Hematopoietic multipotent progenitor cell treated with erythropoietin and hydrocortisone succinate and interleukin-3 and kit ligand, for 8 days (in vitro differentiated cells): Measurements from ENCODE around the gene GPC3.

ENCODE experiments used
- DNase-seq: peaks from one replicate; pipeline ENCODE4 v3.0.0-alpha.2; 2015

The GPC3 gene

DNA sequence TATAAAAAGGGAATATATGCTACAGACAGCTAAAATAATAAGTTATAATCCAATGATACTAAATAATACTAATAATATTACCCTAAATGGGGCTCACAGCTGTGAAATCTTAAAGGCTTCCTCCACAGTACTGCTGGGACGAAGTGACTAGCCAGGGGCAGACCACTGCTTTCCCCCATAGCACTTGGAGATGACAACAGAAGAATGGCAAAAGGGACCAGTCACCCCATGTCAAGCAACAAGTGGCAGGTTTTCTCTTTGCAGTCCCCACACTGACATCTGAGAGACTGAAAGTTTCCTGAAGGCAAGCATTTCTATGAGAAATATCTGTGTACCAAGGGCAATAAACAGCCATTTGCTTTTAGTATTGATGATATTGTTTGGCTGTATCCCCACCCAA is 396.6 kb downstream of the GPC3 start:
- no peak for DNase-seq

DNA sequence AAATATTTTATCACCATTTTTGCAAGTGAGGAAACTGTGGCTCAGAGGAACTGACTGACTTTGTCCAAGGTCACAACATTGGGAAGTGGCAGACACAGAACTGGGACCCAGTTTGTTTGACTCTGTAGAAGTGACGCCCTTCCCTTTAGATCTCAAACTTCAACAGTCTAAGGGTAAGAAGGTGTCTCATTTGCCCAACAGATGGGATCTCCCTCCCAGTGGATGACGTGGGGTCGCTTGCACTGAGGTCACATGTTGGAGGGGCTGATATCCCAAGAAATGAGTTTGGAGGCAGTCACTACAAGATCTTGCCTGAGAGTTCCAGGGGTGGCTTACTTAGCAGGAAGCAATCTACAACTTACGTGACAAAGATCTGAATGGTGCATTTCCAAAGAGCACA is 397.6 kb downstream of the GPC3 start:
- DNase-seq, result no peak

DNA sequence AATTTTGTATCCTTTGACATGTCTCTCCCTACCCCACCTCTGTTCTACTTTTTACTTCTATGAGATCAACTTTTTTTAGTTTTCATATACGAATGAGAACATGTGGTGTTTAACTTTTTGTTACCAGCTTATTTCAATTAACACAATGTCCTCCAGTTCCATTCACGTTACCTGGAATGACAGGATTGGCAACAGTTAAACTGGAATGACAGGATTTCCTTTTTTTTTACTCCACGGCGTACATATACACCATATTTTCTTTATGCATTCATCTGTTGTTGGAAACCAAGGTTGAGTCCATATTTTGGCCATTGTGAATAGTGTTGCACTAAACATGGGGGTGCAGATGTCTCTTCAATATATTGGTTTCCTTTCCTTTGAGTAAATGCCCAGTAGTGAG is 398.3 kb downstream of the GPC3 start:
- no peak for DNase-seq

DNA sequence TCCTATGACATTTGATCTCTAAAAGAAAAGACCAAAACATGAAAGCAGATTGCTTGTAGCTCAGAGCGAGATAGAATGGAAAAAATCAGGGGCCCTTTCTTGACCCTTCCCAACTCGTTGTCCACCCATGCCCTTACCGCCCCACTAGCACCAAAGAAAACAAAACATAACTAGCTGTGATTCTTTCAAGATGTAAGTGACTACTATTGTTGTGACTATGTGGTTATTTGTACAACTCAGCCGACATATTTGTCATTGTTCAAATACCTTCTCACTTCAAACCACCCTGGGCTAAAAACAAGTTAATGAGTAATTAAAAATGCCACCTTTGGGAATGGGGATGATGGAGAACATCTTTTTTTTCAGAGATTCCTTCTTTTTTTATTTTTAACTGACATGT is 399.0 kb downstream of the GPC3 start:
- no peak for DNase-seq

DNA sequence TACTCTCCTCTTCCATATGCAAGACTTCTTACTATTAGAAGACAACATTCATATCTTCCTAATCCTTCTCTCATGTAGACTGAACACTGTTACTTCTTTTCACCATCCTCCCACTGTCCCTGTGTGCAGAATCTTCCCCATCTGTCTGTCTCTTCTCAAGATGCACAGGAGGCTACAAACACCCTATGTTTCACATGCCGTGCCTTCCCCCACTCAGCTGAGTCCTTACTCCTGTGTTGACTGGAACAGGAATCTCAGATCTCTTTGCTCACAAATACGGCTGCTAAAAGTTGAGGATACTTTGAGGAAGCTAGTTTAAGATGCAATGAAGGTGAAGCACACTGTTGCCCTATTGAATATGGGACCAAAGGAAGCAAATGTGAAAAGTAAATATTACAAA is 401.6 kb downstream of the GPC3 start:
- no peak for DNase-seq

DNA sequence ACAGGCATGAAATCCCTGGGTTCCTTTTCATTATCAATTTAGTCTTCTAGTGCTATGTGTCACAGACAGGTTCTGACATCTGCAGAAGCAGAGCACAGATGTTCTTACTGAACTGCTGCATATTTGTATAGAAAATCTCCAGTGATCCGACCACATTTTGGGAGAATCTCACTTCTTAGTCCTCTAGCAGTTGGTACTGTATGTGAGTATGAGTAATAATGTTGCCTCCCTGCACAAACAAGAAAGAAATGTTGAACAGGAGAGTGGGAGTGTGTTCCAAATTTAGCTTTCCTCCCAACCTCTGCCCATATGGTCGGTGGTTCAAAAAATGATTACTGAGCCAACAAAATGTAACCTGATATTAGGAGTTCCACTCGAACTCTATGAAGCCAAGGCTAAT is 404.8 kb downstream of the GPC3 start:
- DNase-seq, result no peak

DNA sequence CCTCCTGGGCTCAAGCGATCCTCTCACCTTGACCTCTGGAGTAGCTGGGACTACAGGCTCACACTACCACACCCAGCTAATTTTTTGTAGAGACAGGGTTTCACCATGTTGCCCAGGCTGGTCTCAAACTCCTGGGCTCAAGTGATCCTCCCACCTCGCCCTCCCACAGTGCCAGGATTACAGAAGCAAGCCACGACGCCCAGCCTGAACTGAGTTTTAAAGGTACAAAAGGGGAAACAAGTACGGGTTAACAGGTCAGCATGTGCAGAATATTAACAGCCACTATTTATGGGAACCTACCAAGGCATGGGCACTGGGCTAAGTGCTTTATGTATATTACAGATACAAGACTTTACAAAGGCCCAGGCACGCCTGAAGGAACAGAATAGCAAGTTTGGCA is 405.8 kb downstream of the GPC3 start:
- no peak for DNase-seq

DNA sequence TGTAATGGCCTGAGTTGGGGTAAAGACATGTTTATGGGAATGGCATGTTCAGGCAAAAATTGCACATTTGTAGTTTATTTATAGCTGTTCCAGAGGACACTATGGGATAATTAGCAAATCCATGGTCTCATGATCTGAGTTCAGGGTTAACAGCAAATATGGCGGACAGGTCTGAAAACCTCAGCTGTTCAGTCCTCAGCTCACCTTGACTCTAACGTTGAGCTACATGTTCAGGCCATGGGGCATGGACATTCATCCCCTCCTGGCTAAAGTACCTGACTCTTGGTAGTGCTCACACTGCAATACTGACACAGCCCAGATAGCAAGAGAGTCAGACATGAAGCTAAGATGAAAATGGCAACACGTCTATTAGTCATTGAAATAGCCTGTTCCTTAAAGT is 408.5 kb downstream of the GPC3 start:
- DNase-seq, result no peak

DNA sequence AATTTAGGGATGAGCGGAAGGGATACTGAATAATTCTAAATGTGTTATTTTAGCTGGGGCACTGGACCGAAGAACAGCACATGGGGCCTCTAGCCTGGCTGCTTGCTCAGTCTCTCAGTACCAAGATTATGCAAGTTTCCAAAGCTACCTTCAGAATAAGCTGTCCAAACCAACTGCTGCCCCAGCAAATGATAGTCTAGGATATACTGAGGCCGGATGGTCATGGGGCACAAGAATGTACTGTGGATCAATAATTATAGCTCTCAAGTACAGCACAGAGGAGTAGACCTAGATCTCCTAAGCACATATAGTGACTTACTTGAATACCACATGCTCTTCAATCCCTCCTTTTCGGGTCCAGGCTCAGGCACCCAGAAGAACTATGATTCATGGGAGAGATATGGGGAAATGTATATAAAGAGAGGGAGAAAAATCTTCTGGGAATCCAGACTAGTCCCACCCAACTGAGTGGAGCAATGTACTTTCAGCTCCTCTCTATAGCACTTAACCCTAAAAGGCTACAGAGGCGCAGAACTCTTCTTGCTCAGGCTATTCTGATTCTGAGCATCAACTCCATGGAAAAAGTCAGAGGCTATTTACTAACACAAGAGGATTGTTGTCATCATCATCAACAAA is 409.8 kb downstream of the GPC3 start:
- DNase-seq, result no peak

DNA sequence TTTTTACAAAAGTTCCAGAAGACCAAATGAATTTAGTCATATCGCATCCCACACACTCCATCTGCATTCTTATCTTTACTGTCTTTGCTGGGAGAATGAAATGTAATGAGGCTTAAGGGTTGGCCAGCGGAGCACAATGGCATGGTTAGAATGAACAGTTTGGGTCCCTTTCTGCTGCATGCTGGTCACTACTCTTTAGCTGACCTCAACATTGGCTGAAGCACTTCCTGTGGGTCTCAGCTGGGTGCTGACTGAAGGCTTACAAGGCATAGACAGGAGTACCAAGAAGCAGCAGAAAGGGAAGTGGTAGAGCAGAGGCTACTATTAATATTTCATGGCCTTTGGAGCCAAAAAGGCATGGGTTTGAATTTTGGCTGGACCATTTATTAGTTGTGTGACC is 410.7 kb downstream of the GPC3 start:
- no peak for DNase-seq

DNA sequence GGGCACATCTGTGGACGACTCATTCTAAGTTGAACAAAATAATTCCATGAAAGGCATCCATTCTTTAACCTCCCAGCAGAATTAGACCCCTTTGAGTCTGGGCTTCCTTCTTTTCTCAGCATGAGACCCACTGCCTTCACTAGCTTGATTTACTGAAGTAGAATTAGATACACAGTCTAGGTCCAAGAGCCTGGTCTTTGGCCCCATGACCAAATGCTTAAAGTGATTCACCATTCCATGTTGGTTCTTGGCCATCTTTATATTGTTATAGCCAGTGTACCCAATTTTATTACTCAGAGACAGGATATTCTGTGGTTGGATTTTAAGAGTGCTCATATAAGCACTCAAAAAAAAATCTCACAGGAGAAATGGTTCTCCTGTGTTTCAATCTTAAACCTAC is 414.8 kb downstream of the GPC3 start:
- no peak for DNase-seq

DNA sequence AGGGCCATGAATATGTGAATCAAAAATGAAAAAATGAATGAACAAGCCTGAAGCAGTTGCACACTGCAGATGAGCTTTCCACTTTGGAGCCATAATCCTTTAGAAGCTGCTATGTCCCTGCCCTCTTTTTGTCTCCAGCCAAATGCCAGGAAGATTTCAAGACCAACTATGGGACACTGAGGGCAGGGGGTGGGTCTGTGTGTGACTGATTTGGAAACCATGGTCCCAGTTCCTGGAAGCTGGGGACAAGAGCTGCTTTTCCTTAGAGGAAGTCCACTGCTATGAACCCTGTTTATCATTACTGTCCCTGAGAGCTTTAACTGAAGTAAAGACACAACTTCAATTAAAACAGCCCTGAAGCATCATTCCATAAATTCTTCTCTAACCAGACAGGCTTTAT is 416.2 kb downstream of the GPC3 start:
- DNase-seq, result no peak

DNA sequence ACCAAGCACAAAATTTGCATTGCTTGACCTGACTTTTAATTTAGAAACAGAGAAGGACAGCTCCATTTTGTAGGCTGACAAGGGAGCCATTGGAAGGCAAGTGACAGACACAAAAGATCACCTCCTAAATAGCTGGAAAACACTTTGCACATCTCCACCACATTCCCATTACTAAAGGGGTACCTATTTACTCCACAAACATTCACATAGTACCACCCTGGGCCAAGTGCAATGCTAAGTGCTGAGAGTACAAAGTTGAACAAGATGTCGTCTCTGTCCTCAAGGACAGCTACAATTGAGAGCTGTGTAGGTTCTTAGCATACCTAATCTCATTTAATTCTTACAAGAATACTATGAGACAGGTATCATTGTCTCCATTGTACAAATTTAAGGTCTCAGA is 417.3 kb downstream of the GPC3 start:
- no peak for DNase-seq

DNA sequence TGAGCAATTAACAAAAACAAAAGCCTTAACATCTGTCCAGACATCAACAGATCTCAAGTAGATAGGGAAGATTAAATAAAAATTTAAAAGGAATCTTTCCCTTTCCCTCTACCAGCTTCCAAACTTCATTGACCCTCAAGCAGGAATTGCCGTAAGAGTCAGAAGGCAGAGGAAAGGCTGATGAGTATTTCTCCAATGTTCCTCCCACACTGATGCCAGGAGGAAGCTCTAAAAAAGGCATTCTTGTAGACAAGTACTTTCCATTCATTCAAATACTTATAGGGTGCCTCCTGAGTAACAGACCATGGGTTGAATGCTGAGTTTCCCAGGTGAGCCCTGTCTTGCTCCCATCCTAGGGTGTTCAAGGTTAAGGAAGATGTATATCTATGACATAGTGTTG is 418.5 kb downstream of the GPC3 start:
- DNase-seq, result no peak

DNA sequence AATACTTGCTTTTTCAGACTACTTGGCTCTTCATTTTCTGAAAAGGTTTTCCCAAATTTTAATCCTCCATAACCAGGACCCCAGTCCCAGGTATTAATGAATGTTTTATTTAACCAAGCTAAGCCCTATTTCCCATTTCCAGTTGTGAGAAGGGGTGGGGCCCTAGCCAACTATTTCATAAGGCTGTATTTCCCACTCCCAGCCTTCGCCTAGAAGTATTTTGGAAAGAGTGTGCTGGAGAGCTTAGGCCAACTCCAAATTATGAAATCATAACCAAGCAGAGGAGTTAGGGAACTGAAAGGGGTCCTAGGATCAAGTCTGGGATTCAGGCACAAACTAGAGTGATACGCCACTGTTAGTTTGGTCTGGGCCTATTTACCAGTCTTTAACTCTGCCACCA is 421.7 kb downstream of the GPC3 start:
- DNase-seq, result no peak

DNA sequence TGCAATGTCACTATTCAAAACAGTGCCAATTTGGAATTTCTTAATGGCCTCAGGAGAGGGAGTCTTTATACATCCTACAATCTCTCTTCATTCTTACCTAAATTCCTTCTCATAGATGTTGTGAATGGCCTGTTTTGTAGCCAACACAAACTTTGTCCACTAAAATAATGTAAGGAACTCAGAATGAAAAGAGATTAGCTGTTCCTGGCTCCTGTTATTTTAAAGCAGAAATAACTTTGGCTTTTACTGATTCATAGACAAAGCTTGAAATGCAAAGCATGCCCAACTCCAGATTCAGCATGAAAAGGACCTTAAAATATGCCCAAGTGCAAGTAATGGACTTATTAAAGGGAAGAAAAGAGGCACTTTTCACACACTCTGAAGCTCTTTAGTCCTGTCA is 424.1 kb downstream of the GPC3 start:
- no peak for DNase-seq

DNA sequence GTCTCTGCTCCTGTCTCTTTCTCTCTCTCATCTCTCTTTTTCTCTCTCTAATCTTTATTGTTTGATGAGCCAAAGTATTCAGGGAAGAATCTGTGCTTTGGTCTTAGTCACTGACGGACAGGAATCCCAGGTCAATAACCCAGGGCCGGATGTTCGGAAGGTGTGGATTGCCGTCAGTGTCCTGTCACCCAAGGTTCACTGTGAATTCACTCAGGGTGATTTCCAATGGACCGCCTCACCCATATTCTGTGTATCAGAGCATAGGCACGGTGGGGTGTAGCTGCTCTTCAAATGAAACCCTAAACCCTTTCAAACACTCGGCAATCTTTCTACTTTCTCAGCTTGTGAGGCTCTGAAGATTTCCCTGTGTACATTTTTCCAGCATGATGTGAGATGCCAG is 425.5 kb downstream of the GPC3 start:
- no peak for DNase-seq

DNA sequence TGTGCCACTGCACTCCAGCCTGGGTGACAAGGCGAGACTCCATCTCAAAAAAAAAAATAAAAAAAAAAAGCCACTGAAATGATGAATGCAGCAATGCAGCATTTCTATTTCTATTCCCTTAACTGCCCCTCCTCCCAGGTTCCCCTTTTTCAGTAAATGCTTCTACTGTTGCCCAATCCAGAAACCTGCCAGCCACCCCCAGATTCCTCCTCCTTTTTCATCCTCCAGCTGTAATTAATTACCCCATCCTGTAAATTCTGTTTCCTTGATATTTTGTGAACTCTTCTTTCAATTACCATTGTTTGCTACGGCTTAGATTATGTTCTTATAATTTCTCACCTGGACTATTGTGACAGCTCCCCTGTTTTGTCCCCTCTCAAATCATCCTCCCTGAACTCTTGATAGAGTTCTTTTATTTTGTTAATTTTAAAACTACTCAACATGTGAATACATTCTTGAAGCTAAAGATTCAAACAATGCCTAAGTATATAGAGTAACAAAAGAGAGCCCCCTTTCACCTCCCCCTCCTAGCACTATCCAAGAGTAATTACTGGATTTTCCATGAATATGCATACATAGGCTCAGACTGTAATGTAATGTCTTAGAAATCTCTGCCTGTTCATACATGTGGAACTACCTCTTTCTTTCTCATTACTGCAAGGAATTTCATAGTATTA is 429.5 kb downstream of the GPC3 start:
- DNase-seq, result no peak

DNA sequence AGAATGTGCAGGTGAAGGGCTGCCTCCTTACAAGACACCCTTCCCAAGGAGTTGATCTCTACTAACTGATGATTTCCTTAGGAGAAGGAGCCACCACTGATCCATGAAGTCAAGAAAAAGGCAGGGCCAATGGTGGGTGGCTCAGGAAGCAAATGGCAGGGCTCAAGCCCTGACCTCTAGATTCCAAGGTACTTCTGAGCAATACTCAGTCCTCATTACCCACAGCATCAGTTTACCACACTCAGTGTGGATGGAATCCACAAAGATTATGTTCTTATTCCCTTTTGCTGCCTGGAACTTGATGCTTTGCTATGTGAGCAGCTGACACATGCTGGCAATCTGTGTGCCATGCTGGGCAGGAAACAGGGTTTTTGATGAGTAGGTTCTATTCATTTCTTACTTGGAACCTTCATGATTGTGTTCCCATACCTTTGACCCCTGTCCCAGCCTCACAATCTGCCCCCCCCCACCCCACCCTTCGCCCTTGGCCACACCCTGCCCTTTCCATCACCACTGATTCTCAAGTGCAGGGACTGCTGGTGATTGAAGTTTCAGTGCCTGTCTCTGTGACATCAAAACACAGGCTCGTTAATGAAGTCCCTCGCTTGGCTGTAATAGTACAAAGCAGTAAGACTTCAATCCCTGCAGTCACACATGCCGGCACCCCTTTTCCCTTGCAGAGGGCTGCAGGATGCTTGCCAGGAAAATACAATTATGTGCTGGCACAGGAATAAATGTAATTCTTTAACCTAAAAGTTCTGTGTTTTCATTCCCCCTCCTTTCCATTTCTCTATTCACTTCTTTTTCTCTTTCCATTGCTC is 434.5 kb downstream of the GPC3 start:
- DNase-seq, result no peak

DNA sequence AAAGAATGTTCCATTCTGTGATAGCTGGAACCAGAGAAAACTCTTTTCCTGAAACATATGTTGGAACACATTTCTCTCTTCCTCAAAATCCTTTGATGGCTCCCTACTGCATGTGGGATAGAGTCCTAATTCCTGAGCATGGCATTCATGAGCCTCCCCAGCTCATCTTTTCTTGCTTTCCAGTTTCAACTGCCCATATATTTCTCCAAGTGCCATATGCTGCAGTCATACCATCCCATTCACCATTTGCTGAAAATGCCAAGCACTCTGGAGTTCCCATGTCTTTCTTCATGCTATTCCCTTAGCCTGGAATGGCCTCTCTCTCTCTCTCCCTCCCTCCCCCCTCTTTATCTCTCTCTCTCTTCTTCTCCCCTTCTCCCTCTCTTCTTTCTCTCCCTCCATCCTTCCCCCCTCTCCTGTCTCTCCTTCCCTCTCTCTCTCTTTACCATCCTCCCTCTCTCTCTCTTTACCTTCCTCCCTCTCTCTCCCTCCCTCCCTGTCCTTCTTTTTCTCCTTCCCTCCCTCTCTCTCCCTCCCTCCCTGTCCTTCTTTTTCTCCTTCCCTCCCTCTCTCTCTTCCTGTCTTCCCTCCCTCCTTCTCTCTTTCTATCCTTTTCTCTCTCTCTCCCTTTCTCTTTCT is 436.0 kb downstream of the GPC3 start:
- no peak for DNase-seq

DNA sequence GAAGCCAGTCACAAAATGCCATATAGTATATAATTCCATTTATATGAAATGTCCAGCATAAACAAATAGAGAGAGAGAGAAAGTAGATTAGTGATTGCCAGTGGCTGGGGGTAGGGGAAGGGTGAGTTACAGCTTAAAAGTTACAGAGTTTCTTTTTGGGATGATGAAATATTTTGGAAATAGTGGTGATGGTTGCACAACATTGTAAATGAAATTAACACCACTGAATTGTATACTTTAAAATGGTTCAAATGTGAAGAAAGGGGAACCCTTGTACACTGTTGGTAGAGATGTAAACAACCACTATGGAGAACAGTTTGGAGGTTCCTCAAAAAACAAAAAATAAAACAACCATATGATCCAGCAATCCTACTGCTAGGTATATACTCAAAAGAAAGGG is 439.0 kb downstream of the GPC3 start:
- DNase-seq, result no peak

DNA sequence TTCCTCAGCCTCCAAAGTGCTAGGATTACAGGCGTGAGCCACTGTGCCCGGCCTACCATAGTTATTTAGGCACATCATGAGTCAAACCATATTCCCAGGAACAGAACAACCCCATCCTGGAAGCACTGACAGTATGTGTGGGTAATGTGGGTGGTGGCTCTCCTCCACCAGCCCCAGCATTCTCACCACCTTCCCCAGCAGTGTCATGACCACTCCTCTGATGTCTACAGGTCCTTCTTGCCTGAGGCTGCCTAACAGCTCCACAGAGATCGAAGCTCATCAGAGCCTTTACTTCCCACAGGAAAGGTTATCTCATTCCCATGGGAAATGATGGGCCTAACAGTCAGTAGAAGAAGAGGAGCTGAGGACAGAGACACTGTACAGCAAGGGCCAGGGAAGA is 440.6 kb downstream of the GPC3 start:
- DNase-seq, result no peak

DNA sequence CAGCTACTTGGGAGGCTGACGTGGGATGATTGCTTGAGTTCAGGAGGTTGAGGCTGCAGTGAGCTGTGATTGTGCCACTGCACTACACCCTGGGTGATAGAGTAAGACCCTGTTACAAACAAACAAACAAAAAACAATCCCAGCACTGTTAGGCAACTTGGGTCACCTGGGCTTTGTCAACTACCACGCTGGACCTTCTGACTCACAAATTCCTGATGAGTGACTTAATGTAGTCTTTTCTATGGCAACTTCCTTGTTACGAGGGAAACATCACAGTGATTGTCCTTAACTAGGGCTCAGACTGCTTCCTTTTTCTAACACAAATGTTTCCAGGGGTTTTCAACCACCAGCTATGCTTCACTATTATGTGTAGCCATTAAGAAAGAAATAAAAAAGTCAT is 441.3 kb downstream of the GPC3 start:
- no peak for DNase-seq

DNA sequence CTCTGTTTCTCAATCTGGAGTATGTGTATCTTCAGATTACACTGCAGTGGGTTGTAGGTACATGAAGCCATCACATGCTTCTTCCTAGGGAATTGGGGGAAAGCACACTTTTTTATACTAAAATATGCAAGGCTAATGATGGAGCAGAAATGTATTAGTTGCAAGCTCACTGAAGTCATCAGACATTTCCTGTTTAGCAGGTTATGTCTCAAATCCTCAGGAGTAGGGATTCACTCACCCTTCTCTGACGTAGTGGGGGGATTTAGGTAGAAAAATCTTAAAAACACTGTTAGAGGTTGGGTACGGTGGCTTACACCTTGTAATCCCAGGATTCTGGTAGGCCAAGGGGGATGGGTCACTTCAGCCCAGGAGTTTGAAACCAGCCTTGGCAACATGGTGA is 441.7 kb downstream of the GPC3 start:
- DNase-seq, result no peak
